Breast epithelium (tissue), 3 donors: ENCODE data around the gene F10.

ENCODE experiments used
- POLR2AphosphoS5 ChIP-seq, 3 donors: sonication (generic); formaldehyde crosslinking; IDR thresholded peaks; one replicate each; pipeline ENCODE4 v1.6.1; 2017; ENCODE audit warnings: antibody characterized with exemption in 3 of 3
- TF ChIP-seq, protein P1 (sequence below), 3 donors: fragments of 450-650 bp; IDR thresholded peaks; one replicate each; pipeline ENCODE4 v1.5.1; 2016 to 2017; ENCODE audit warnings: antibody characterized with exemption in 3 of 3, mild to moderate bottlenecking in 3 of 3, moderate library complexity in 3 of 3

DNA sequence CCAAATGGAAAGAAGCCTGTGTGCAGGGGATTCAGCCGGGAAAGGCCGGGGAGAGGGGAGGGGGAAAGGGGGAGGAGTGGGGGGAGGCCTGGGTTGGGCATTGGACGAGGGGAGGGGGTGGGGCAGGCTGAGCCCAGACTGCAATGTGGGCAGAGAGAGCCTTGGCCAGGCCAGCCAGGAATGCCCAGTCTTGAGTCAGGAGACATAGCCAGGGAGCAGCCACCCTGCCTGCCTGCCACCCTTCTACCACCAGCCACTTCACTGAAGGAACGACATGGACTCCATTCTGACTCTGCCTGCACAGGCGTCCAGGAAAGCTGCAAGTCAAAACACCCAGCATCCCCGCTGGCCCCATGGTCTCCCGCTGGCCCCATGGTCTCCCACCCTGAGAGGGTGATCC is 36.3 kb downstream of the F10 start:
- TF ChIP-seq POLR2AphosphoS5 (IDR thresholded peaks at IDR 0.05): no peak
- TF ChIP-seq, protein P1, sequence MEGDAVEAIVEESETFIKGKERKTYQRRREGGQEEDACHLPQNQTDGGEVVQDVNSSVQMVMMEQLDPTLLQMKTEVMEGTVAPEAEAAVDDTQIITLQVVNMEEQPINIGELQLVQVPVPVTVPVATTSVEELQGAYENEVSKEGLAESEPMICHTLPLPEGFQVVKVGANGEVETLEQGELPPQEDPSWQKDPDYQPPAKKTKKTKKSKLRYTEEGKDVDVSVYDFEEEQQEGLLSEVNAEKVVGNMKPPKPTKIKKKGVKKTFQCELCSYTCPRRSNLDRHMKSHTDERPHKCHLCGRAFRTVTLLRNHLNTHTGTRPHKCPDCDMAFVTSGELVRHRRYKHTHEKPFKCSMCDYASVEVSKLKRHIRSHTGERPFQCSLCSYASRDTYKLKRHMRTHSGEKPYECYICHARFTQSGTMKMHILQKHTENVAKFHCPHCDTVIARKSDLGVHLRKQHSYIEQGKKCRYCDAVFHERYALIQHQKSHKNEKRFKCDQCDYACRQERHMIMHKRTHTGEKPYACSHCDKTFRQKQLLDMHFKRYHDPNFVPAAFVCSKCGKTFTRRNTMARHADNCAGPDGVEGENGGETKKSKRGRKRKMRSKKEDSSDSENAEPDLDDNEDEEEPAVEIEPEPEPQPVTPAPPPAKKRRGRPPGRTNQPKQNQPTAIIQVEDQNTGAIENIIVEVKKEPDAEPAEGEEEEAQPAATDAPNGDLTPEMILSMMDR (IDR thresholded peaks at IDR 0.05): no peak
